ENCODE data around the gene PIP4K2C. TPM values are rescaled to one million over a fixed set of nuclear protein-coding genes. Genes with fewer than 3 reads are reported as not detected.
"Not testable (repeated sequence)": the region's sequence is repeated elsewhere in the genome, so short reads cannot be mapped to it uniquely, and the experiment has no call there.

The PIP4K2C gene
- total RNA-seq, 2 experiments from 2014 or later: 14.5 to 15.9 TPM

DNA sequence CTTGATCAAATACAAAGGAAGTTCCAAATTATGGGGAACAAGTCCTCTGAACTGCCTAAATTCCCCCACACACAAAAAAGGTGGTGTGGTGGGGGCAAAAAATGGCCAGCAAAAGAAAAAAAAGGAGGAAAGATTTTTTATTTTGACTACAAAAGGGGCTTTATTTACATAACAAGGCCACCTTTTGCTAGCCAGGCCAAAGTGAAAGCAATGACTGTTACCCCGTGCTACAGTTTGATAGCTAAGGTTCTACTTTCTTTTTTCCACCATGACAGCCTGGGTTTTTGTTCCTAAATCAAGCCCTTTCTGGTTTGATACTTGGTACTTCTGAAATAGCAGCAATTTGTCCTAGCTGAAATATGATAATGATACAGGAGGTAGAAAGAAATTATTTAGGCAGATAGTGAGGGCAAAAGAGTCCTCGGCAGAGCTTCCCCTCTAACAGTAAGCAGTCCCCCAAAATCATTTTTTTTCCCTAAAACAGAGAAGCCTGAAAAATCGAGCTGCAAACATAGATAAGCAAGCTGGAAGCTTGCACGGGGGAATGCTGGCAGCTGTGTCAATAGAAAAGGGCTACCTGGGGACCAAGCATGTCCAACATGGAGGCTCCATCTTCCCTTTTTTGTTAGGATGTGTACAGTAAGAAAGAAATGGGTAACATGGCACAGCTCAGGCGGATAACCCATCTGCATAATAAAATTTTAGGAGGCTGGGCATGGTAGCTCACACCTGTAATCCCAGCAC lies 50.9 kb downstream of the PIP4K2C start:
- Histone ChIP-seq H3K9me3 (ENCODE audit: low read length) (peaks cover 11% of the 10 kb centered on the region), H3K9me2 (ENCODE audit: insufficient read depth, low read length) (no peaks in the 10 kb centered on the region), H3K4me2 (ENCODE audit: low read length) (no peak overlapping the region), H4K20me1 (ENCODE audit: insufficient read depth, low read length) (no peaks in the 10 kb centered on the region), H3K36me3 (ENCODE audit: insufficient read depth, low read length) (no peaks in the 10 kb centered on the region), H3K79me2 (ENCODE audit: insufficient read depth, low read depth, low read length) (no peaks in the 10 kb centered on the region), H3K4me1 (ENCODE audit: insufficient read depth, low read length, poor library complexity, severe bottlenecking) (no peaks in the 10 kb centered on the region), H3K27ac (ENCODE audit: low read depth, low read length, poor library complexity, severe bottlenecking) (no peak overlapping the region), H3K4me3 (ENCODE audit: low read depth, low read length, poor library complexity, severe bottlenecking) (no peak overlapping the region), H2AFZ (ENCODE audit: low read length) (no peak overlapping the region)
- BruUV-seq (replicated peaks): no TSS peak
- no peak for TF ChIP-seq EZH2phosphoT487 (IDR thresholded peaks at IDR 0.05; ENCODE audit: borderline replicate concordance, low read depth, low read length)
- TF ChIP-seq, protein P1, sequence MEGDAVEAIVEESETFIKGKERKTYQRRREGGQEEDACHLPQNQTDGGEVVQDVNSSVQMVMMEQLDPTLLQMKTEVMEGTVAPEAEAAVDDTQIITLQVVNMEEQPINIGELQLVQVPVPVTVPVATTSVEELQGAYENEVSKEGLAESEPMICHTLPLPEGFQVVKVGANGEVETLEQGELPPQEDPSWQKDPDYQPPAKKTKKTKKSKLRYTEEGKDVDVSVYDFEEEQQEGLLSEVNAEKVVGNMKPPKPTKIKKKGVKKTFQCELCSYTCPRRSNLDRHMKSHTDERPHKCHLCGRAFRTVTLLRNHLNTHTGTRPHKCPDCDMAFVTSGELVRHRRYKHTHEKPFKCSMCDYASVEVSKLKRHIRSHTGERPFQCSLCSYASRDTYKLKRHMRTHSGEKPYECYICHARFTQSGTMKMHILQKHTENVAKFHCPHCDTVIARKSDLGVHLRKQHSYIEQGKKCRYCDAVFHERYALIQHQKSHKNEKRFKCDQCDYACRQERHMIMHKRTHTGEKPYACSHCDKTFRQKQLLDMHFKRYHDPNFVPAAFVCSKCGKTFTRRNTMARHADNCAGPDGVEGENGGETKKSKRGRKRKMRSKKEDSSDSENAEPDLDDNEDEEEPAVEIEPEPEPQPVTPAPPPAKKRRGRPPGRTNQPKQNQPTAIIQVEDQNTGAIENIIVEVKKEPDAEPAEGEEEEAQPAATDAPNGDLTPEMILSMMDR (conservative IDR thresholded peaks at IDR 0.05; ENCODE audit: low read length): no peak
- POLR2A ChIA-PET: interaction anchor here (0.7 kb wide), 1 partner anchor 30 kb away, joined by 4 read pairs; no protein-coding TSS in a partner anchor
- intact Hi-C loops (cut with micrococcal nuclease; ENCODE audit: unreplicated experiment): no loop called here
- CTCF ChIA-PET (ENCODE audit: unreplicated experiment): no interaction called here
- DNase-seq (ENCODE audit: low spot score): no peak

- H3K9me2 ChIP-seq (ENCODE audit: insufficient read depth, low read length); H3K4me2 ChIP-seq (ENCODE audit: low read length); H3K27ac ChIP-seq (ENCODE audit: low read depth, low read length, poor library complexity, severe bottlenecking); H3K36me3 ChIP-seq (ENCODE audit: insufficient read depth, low read length); BruUV-seq (replicated peaks); H2AFZ ChIP-seq (ENCODE audit: low read length); H3K79me2 ChIP-seq (ENCODE audit: insufficient read depth, low read depth, low read length); intact Hi-C loops (cut with micrococcal nuclease; ENCODE audit: unreplicated experiment); CTCF ChIA-PET (ENCODE audit: unreplicated experiment); H3K4me3 ChIP-seq (ENCODE audit: low read depth, low read length, poor library complexity, severe bottlenecking); H3K4me1 ChIP-seq (ENCODE audit: insufficient read depth, low read length, poor library complexity, severe bottlenecking); H4K20me1 ChIP-seq (ENCODE audit: insufficient read depth, low read length): not testable (repeated sequence)
- peaks cover 11% of the 10 kb centered on the region for H3K9me3 ChIP-seq (ENCODE audit: low read length)
- POLR2A ChIA-PET: interaction anchor here (0.7 kb wide), 2 partner anchors 54 to 255 kb away, joined by 3 to 5 read pairs; no protein-coding TSS in a partner anchor
- peak; percentile 69 for DNase-seq (ENCODE audit: low spot score)
These were observed 55.1 kb downstream of the PIP4K2C start for GRCh38 chr12:57645990-57646658.

GRCh38 chr12:57646659-57647049 lies 55.7 kb downstream of the PIP4K2C start:
- DNase-seq (ENCODE audit: low spot score); H2AFZ ChIP-seq (ENCODE audit: low read length); H3K4me2 ChIP-seq (ENCODE audit: low read length); H4K20me1 ChIP-seq (ENCODE audit: insufficient read depth, low read length); H3K36me3 ChIP-seq (ENCODE audit: insufficient read depth, low read length); BruUV-seq (replicated peaks); intact Hi-C loops (cut with micrococcal nuclease; ENCODE audit: unreplicated experiment); H3K27ac ChIP-seq (ENCODE audit: low read depth, low read length, poor library complexity, severe bottlenecking); H3K4me3 ChIP-seq (ENCODE audit: low read depth, low read length, poor library complexity, severe bottlenecking); H3K4me1 ChIP-seq (ENCODE audit: insufficient read depth, low read length, poor library complexity, severe bottlenecking); H3K79me2 ChIP-seq (ENCODE audit: insufficient read depth, low read depth, low read length); CTCF ChIA-PET (ENCODE audit: unreplicated experiment); H3K9me2 ChIP-seq (ENCODE audit: insufficient read depth, low read length): not testable (repeated sequence)
- peaks cover 11% of the 10 kb centered on the region for H3K9me3 ChIP-seq (ENCODE audit: low read length)
- POLR2A ChIA-PET: interaction anchor here (0.7 kb wide), 1 partner anchor 54 kb away, joined by 3 read pairs; no protein-coding TSS in a partner anchor

Other genes starting within 250 kb of the PIP4K2C start
- gene R3HDM2, start 160.1 kb upstream of the PIP4K2C start, total RNA-seq (2014; rRNA removed; shearing (Covaris generic)): 15.0 and 25.8 TPM in 2 replicates
- 47.2 and 65.7 TPM in 2 replicates for gene R3HDM2, start 160.1 kb upstream of the PIP4K2C start, total RNA-seq (2022)
- not detected in 2 replicates for gene INHBC, start 156.4 kb upstream of the PIP4K2C start, total RNA-seq (2014; rRNA removed; shearing (Covaris generic))
- 0.36 and 0.72 TPM in 2 replicates for gene INHBC, start 156.4 kb upstream of the PIP4K2C start, total RNA-seq (2022)
- gene INHBE, start 135.9 kb upstream of the PIP4K2C start, total RNA-seq (2014; rRNA removed; shearing (Covaris generic)): 3.2 and 3.9 TPM in 2 replicates
- gene INHBE, start 135.9 kb upstream of the PIP4K2C start, total RNA-seq (2022): 3.4 and 4.0 TPM in 2 replicates
- 3.9 and 4.6 TPM in 2 replicates for gene GLI1, start 131.4 kb upstream of the PIP4K2C start, total RNA-seq (2014; rRNA removed; shearing (Covaris generic))
- 6.0 and 6.5 TPM in 2 replicates for gene GLI1, start 131.4 kb upstream of the PIP4K2C start, total RNA-seq (2022)
- gene ARHGAP9, start 111.3 kb upstream of the PIP4K2C start, total RNA-seq (2014; rRNA removed; shearing (Covaris generic)): 66.2 and 70.1 TPM in 2 replicates
- gene ARHGAP9, start 111.3 kb upstream of the PIP4K2C start, total RNA-seq (2022): 105 and 111 TPM in 2 replicates
- gene MARS1, start 103.1 kb upstream of the PIP4K2C start, total RNA-seq (2014; rRNA removed; shearing (Covaris generic)): 262 and 272 TPM in 2 replicates
- 461 and 465 TPM in 2 replicates for gene MARS1, start 103.1 kb upstream of the PIP4K2C start, total RNA-seq (2022)
- gene DDIT3, start 70.7 kb upstream of the PIP4K2C start, total RNA-seq (2014; rRNA removed; shearing (Covaris generic)): 42.7 and 43.7 TPM in 2 replicates
- gene DDIT3, start 70.7 kb upstream of the PIP4K2C start, total RNA-seq (2022): 32.3 and 34.5 TPM in 2 replicates
- gene MBD6, start 68.4 kb upstream of the PIP4K2C start, total RNA-seq (2014; rRNA removed; shearing (Covaris generic)): 21.8 and 23.9 TPM in 2 replicates
- 110 and 112 TPM in 2 replicates for gene MBD6, start 68.4 kb upstream of the PIP4K2C start, total RNA-seq (2022)
- gene DCTN2, start 44.0 kb upstream of the PIP4K2C start, total RNA-seq (2014; rRNA removed; shearing (Covaris generic)): 61.8 and 68.4 TPM in 2 replicates
- gene DCTN2, start 44.0 kb upstream of the PIP4K2C start, total RNA-seq (2022): 97.2 and 98.9 TPM in 2 replicates
- 0.09 and 0.10 TPM in 2 replicates for gene KIF5A, start 41.1 kb upstream of the PIP4K2C start, total RNA-seq (2014; rRNA removed; shearing (Covaris generic))
- 1.2 and 1.6 TPM in 2 replicates for gene KIF5A, start 41.1 kb upstream of the PIP4K2C start, total RNA-seq (2022)
- not detected in 2 replicates for gene DTX3, start 13.6 kb downstream of the PIP4K2C start, total RNA-seq (2014; rRNA removed; shearing (Covaris generic))
- gene DTX3, start 13.6 kb downstream of the PIP4K2C start, total RNA-seq (2022): 0.11 TPM in 1 of 2 replicates, not detected in the other
- gene ARHGEF25, start 20.2 kb downstream of the PIP4K2C start, total RNA-seq (2014; rRNA removed; shearing (Covaris generic)): not detected in 2 replicates
- gene ARHGEF25, start 20.2 kb downstream of the PIP4K2C start, total RNA-seq (2022): not detected in 2 replicates
- 1.1 and 1.2 TPM in 2 replicates for gene B4GALNT1, start 42.0 kb downstream of the PIP4K2C start, total RNA-seq (2014; rRNA removed; shearing (Covaris generic))
- 3.1 and 3.8 TPM in 2 replicates for gene B4GALNT1, start 42.0 kb downstream of the PIP4K2C start, total RNA-seq (2022)
- gene OS9, start 102.9 kb downstream of the PIP4K2C start, total RNA-seq (2014; rRNA removed; shearing (Covaris generic)): 82.6 and 104 TPM in 2 replicates
- gene OS9, start 102.9 kb downstream of the PIP4K2C start, total RNA-seq (2022): 109 and 112 TPM in 2 replicates
- 10.7 and 14.8 TPM in 2 replicates for gene AGAP2, start 147.6 kb downstream of the PIP4K2C start, total RNA-seq (2014; rRNA removed; shearing (Covaris generic))
- 26.5 and 28.8 TPM in 2 replicates for gene AGAP2, start 147.6 kb downstream of the PIP4K2C start, total RNA-seq (2022)
- gene TSPAN31, start 153.8 kb downstream of the PIP4K2C start, total RNA-seq (2014; rRNA removed; shearing (Covaris generic)): 0.80 and 2.4 TPM in 2 replicates
- gene TSPAN31, start 153.8 kb downstream of the PIP4K2C start, total RNA-seq (2022): 6.3 and 6.4 TPM in 2 replicates
- gene CDK4, start 161.1 kb downstream of the PIP4K2C start, total RNA-seq (2014; rRNA removed; shearing (Covaris generic)): 272 and 280 TPM in 2 replicates
- 172 and 192 TPM in 2 replicates for gene CDK4, start 161.1 kb downstream of the PIP4K2C start, total RNA-seq (2022)
- 29.3 and 29.4 TPM in 2 replicates for gene MARCHF9, start 163.9 kb downstream of the PIP4K2C start, total RNA-seq (2014; rRNA removed; shearing (Covaris generic))
- 46.2 and 47.7 TPM in 2 replicates for gene MARCHF9, start 163.9 kb downstream of the PIP4K2C start, total RNA-seq (2022)
- gene CYP27B1, start 175.9 kb downstream of the PIP4K2C start, total RNA-seq (2014; rRNA removed; shearing (Covaris generic)): 6.5 and 7.1 TPM in 2 replicates
- gene CYP27B1, start 175.9 kb downstream of the PIP4K2C start, total RNA-seq (2022): 6.6 and 6.9 TPM in 2 replicates
- gene METTL1, start 180.9 kb downstream of the PIP4K2C start, total RNA-seq (2014; rRNA removed; shearing (Covaris generic)): 12.5 and 22.2 TPM in 2 replicates
- gene METTL1, start 180.9 kb downstream of the PIP4K2C start, total RNA-seq (2022): 23.6 and 27.0 TPM in 2 replicates
- 3.4 and 5.3 TPM in 2 replicates for gene EEF1AKMT3, start 181.4 kb downstream of the PIP4K2C start, total RNA-seq (2014; rRNA removed; shearing (Covaris generic))
- gene EEF1AKMT3, start 181.4 kb downstream of the PIP4K2C start, total RNA-seq (2022): 6.3 TPM in 2 replicates
- gene TSFM, start 191.6 kb downstream of the PIP4K2C start, total RNA-seq (2014; rRNA removed; shearing (Covaris generic)): 35.2 and 49.8 TPM in 2 replicates
- 38.5 and 49.8 TPM in 2 replicates for gene TSFM, start 191.6 kb downstream of the PIP4K2C start, total RNA-seq (2022)
- 0.23 and 1.2 TPM in 2 replicates for gene AVIL, start 227.5 kb downstream of the PIP4K2C start, total RNA-seq (2014; rRNA removed; shearing (Covaris generic))
- gene AVIL, start 227.5 kb downstream of the PIP4K2C start, total RNA-seq (2022): 1.6 and 2.6 TPM in 2 replicates

Measured in OCI-LY7 (cell line).